Germinal center (tissue), 1 donor: ENCODE measurements around the gene WEE1.
A peak's percentile ranks its signal among the peaks of the same experiment; 100 is the strongest.
"Not testable (repeated sequence)": the region's sequence is repeated elsewhere in the genome, so short reads cannot be mapped to it uniquely, and the experiment has no call there.

Source experiments
- DNase-seq: peaks from one replicate; pipeline ENCODE4 v3.0.0; 2012; ENCODE audit warnings: mixed read lengths, low spot score

WEE1 gene

GRCh38 chr11:9573052-9573774 is at the start of gene WEE1:
Gene WEE1, plus strand, starts transcription at chr11:9573670. Its CDS starts 264 bp downstream, at chr11:9573934.
- peak; percentile 97 for DNase-seq

- DNase-seq = no peak
Observed at GRCh38 chr11:9524001-9524400, 49.5 kb upstream of the WEE1 start.

- DNase-seq = no peak
Observed at GRCh38 chr11:9525116-9525515, 48.4 kb upstream of the WEE1 start.

- DNase-seq = no peak
Observed at GRCh38 chr11:9527481-9528135, 45.9 kb upstream of the WEE1 start.

- DNase-seq = no peak
Observed at GRCh38 chr11:9528136-9528501, 45.4 kb upstream of the WEE1 start.

- no peak for DNase-seq
Observed at GRCh38 chr11:9528573-9529333, 44.7 kb upstream of the WEE1 start.

GRCh38 chr11:9529334-9529650 is 44.2 kb upstream of the WEE1 start:
- DNase-seq = no peak

- DNase-seq = no peak
Observed at GRCh38 chr11:9530020-9530621, 43.3 kb upstream of the WEE1 start.

GRCh38 chr11:9530901-9531625 is 42.4 kb upstream of the WEE1 start:
- no peak for DNase-seq

GRCh38 chr11:9533058-9533457 is 40.4 kb upstream of the WEE1 start:
- DNase-seq = no peak

- no peak for DNase-seq
Observed at GRCh38 chr11:9533736-9534473, 39.6 kb upstream of the WEE1 start.

GRCh38 chr11:9535189-9535781 is 38.2 kb upstream of the WEE1 start:
- DNase-seq = peak; percentile 77

- DNase-seq = no peak
Observed at GRCh38 chr11:9538548-9538947, 34.9 kb upstream of the WEE1 start.

- DNase-seq = not testable (repeated sequence)
Observed at GRCh38 chr11:9549216-9549615, 24.3 kb upstream of the WEE1 start.

- no peak for DNase-seq
Observed at GRCh38 chr11:9550191-9550628, 23.3 kb upstream of the WEE1 start.

- DNase-seq = no peak
Observed at GRCh38 chr11:9561279-9561982, 12.0 kb upstream of the WEE1 start.

GRCh38 chr11:9562716-9563115 is 10.8 kb upstream of the WEE1 start:
- no peak for DNase-seq

- no peak for DNase-seq
Observed at GRCh38 chr11:9563196-9563730, 10.2 kb upstream of the WEE1 start.

- DNase-seq = peak; percentile 8
Observed at GRCh38 chr11:9565822-9566560, 7.5 kb upstream of the WEE1 start.
